Fibroblast of skin of right biceps (primary cell): ENCODE measurements around the gene DRC7.

Experiments
- DNase-seq: peaks from one replicate; pipeline ENCODE4 v3.0.0-alpha.2; 2013

Gene DRC7

DNA sequence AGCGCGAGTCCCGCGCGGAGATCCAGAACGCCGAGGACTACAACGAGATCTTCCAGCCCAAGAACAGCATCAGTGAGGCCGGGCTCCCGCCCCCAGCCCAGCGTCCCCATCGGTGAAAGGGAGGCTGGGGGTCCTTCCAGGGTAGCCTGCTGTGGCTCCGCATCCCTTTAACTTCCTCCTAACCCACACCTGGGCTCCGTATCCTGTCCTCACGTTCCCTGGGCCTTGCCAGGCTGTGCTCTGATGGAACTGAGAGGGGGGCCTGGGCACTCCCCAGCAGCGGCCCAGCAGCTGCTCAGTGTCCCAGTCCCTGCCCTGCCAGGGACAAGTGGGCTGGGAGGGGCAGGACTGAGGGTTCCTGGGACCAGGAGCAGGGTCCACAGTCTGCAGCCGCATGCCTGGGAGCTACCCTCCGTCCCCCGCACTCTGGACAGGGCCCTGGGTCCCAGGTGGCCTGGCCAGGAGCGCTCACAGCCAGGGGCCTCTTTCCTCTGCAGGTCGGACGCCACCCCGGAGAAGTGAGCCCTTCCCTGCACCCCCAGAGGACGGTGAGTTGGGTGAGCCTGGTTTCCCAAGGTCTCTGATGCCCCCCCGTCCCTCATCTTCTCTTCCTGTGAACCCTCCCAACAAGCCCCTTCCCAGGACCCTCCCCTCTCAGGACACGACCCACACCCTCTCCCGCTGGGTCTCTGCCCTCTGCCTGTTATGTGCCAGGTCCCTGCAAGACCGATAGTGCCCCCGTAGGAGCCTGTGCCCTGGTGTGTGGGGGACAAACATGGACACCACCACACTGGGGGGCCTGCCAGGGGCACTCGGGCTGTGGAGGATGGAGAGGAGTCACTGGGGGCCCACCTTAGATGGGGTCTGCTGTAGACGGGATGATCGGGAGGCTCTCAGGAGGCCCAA is 59.1 kb downstream of the DRC7 start:
- no peak for DNase-seq

DNA sequence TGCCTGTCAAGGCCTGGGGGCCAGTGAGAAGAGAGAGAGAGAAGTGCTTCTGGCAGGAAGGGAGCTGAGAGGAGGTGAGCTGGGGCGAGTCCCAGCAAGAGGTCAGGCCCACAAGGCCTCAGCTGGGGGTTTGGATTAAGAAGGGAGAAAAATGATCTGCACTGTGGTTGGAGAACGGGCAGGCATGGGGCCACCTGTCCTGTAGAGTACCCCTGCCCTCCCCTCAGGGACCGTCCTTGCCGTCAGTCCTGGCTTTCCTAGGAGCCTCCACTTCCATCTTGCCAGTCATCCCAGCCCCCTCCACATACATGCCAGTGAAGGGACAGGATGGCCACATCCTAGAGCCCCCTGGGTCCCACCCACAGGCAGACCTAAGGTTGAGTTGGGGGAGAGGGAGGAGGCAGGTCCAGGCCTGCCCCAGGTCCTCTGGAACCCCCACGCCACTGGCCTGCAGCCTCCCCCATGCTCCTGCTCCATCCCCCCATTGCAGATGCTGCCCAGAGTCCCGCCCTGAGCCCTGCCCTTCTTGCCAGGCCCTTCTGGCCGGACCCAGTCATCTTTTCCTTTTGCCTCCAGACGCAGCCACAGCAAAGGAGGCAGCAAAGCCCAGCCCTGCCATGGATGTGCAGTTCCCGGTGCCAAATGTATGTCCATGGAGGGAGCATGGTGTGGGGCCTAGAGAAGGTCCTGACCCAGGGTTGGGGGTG is 59.9 kb downstream of the DRC7 start:
- DNase-seq: no peak

DNA sequence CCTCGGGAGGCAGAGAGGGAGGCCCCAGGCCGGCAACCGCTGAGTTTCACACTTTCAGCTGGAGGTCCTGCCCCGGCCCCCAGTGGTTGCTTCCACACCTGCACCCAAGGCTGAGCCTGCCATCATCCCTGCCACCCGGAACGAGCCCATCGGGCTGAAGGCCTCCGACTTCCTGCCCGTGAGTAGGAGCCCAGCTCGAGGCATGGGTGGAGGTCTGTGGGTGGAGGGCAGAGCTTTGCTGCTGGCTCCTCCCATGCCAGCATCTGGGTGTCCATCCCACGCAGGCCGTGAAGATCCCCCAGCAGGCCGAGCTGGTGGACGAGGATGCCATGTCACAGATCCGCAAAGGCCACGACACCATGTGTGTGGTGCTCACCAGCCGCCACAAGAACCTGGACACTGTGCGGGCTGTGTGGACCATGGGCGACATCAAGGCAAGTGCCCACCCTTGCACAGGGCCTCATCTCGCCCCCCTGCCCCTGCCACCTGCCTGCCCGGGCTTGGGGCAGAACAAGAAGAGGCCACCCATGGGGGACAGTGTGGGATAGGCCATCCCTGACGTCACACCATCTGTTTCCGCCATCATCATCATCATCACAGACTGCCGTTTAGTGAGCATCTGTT is 60.6 kb downstream of the DRC7 start:
- no peak for DNase-seq

DNA sequence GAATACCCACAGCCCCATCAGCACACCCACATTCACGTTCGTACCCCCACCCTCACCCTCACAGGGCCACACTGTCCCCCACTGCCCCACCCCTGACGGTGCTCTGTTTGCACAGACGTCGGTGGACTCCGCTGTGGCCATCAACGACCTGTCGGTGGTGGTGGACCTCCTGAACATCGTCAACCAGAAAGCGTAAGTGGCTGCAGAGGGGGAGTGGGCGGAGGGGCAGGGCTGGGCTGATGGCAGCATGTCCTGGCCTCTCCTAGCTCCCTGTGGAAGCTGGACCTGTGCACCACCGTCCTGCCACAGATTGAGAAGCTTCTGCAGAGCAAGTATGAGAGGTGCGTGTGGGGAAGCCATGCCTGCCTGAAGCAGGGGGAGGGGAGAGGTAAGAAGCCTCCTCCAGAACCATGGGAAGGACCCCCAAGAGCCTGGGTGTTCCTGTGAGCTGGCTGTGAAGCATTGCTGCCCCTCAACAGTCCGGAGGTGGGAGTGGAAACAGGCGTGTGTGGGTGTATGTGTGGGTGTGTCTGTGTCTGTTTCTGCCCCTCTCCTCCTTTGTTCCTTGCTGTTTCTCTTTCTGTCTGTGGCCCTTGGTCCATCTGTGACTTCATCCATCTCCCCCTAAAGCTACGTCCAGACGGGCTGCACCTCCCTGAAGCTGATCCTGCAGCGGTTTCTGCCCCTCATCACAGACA is 61.3 kb downstream of the DRC7 start:
- no peak for DNase-seq

DNA sequence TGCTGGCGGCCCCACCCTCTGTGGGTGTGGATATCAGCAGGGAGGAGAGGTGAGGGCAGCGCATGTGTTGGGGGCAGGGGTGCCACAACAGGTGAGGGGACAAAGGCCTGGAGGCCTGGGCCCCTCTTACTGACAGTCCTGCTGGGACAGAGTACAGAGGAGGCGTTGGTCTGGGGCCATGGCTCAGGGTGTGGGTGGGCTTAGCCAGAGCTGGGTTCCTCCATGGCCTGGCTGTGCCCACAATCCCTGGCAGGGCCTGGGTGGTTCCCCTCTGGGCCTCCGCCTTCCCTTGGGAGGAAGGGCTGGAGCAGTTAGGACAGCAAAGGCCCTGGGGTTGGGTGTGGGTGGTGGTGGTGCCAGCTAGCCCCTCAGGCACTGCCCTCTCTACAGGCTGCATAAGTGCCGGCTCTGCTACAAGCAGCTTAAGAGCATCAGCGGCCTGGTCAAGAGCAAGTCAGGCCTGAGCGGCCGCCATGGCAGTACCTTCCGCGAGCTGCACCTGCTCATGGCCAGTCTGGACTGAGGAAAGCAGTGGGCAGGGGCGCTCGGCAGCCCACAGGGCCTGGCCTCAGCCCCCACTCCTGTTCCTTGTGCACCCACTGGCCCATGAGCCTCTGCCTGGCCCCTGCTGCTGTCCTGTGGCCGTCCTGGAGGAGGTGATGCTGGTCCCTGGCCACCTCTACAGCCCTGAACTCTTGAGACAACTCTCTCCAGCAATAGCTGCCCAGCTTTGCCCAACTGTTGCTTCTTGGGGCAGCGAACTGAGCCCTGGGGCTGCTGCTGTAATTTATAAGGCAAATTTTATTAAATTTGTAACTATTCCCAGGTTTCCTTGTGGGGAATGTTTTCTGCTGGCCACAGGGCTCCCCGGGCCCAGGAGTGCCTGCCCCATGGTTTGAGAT is 62.1 kb downstream of the DRC7 start:
- no peak for DNase-seq

DNA sequence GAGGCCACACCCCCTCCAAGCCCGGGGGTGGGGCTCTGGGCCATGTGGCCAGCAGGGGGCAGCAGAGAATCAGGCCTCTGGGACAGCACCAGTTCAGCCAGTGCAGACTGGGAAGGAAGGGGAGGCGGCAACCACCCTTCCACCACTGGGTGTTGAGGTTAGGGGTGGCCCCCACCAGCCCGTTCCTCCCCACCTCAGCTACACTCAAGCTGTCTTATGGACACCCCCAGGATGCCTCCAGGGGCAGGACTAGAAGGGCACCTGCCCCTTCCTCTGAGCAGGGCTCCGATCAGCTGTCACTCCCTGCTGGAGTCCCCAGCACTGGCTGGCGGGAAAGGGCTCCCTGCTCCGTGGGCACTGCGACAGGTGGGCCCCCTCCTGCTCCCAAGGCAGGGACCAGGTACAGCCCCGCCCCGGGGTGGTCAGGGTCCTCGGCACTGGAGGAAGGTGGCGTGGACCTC is 62.8 kb downstream of the DRC7 start:
- DNase-seq: peak; percentile 65

DNA sequence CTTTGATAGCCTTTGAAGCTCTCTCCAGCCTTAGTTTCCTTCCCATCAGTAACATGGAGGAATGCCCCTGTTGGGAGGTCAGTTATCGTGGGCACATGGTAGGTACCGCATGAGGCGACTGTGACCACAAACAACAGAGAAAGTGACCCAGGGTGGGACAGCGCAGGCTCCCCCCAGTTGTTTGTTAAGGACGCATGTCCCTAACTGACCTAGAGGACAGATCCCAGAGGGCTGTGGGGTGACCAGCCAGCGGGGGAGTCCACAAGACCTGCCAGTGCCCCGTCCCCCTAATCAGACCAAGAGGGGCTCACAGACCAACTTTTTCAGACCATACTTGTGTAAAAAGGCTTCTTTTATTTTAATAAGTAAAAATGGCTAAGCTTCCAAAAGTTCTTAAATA is 63.3 kb downstream of the DRC7 start:
- DNase-seq: no peak

DNA sequence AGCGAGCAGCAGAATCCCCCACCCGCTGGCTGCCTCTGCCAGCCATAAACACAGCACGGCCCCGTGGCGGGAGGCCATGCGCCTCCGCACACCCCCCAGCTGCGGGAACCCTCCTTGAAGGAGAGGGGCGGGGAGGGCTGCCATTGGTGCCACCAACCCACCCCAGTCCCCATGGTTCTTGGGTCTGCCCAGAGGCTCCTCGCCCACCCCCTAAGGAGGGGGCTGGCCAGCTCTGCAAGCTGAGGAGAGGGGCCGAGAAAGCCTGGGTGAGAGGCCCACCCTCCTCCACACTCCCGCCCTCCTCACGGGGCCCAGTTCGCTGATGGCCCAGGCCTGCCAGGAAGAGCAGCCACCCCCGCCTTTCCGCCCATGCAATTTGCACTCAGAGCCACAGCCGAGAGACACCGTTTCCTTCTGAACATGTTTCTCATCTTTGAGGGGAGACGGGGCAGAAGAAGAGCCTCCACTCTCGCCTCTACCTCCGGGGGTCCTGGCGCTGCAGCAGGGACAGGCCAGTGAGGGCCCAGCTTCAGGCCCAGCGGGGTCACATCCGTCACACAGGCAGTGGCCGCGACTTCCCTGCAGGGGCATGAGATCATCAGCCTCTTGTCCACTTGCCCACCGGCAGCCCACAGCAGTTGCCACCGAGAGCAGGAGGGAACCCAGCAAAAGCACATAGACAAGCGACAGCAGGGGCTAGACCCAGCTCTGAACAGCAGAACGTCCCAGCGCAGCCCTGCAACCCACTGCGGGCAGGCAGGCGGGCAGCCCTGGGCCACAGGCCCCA is 63.9 kb downstream of the DRC7 start:
- no peak for DNase-seq

DNA sequence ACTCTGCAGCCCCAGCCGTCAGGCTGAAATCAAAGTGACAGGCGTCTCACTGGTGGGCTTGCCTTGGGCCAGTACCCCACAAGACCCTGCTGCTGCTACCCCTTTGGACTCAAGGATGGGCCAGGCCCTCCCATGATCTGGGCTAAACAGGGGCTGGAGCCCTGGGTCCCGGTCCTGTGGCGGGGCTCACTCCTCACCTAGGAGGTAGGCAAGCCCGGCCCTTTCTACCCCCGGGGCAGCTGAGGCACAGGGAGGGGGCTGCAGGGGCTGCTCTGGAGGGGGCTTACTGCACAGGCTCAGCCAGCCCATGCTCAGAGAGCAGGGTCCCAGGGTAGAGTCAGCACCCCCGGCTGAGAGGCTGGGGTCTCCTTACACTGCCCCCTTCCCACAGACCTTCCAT is 64.5 kb downstream of the DRC7 start:
- DNase-seq: no peak

DNA sequence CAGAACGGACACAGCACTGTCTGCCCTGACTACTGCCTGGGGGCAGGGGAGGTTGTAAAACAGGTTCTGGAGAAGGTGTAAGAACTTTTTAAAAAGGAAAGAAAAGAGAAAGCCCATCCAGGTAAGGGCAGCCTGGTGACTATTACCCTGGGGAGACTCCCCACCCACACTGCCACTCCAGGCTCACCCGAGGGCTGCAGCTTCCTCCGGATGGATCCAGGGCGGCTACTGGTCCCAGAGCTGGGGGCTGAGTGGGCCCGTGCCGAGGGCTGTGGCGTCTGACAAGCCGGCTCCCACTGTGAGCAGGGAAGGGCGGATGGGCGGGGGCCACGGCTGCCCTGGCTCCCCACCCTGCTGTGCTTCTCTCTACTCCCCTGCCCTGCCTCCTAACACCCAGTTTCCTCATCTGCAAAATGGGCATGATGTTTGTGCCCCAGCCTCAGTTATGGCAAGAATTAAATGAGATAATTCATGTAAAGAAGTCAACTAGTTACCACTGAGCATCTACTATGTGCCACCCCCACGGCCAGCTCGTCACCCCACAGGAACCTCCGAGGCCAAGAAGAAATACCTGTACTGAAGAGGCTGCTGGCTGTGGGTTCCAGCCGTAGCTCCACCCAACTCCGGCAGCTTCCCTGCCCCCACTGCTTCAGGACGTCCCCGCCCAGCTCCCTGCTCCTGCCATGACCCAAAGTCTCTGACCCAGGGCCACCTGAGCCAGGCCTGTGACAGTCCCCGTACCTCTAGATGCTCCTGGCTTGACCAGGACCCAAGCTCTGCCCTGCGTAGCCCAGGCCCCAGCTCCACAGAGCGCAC is 65.1 kb downstream of the DRC7 start:
- DNase-seq: no peak

DNA sequence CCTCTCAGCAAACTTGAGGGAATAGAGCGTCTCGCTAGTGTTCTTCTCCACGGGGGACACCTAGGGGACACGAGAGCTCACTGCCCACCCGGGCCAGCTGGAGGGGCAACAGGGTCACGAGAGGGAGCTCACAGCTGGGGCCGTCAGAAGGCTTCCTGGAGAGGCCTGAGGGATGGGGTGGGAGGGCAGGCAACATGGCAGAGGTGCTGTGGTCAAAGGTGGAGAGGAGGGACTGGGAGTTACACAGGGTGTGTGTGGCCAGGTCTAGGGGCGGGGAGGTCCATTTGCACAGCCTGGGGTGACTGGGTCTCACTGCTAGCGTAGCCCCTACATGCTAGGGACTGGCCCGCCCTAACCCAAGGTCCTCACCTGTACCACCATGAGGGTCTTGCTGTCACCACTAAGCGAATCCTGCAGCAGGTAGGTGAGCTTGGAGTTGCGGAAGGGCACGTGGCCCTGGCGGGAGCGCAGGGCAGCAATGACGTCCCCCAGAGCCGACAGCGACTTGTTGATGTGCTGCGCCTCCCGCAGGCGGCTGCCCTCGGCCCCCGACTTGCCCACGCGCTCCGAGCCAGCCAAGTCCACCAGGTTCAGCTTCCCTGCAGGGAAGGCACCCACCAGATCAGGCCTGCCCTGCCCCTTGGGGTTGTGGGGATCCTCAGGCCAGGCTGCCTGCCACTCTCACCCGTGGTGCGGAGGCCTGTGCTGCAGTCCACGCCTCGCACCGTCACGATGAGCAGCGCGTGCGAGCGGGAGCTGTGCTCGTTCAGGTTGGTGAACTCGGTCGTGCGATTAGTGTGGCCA is 66.0 kb downstream of the DRC7 start:
- DNase-seq: no peak

DNA sequence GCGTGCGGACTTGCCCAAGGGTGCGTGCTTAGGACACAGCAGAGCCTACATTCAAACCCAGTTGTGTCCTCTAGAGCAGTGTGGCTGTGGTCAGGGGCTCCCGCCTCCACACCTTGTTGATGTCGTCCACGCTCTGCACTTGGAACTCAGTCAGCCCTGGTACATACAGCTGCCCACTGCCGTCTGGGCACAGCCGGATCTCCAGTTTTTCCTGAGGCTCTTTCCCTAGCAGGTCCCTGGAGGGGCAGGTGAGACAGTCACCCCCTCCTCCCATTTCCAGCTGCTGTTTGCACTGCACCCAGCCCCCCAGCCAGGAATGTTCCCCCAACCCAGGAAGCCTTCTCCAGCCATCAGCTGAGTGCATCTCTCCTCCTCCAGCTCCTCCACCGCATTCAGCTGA is 66.7 kb downstream of the DRC7 start:
- DNase-seq: no peak

DNA sequence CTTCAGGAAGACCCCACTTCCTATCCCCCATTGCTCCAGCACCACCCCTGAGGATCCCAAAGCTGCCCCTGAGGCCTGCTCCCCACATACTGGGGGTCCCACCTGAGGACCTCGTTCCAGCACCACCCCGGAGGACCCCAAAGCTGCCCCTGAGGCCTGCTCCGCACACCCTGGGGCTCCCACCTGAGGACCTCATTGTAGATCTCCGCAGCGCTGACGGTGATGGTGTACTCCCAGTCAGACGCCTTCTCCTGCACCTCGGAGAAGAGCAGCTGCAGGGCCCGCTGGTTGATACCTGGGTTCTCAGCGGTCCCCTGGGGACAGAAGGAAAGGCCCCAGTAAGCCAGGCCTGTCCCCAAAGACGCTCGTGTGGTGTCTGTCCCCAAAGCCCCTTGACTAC is 67.4 kb downstream of the DRC7 start:
- no peak for DNase-seq

DNA sequence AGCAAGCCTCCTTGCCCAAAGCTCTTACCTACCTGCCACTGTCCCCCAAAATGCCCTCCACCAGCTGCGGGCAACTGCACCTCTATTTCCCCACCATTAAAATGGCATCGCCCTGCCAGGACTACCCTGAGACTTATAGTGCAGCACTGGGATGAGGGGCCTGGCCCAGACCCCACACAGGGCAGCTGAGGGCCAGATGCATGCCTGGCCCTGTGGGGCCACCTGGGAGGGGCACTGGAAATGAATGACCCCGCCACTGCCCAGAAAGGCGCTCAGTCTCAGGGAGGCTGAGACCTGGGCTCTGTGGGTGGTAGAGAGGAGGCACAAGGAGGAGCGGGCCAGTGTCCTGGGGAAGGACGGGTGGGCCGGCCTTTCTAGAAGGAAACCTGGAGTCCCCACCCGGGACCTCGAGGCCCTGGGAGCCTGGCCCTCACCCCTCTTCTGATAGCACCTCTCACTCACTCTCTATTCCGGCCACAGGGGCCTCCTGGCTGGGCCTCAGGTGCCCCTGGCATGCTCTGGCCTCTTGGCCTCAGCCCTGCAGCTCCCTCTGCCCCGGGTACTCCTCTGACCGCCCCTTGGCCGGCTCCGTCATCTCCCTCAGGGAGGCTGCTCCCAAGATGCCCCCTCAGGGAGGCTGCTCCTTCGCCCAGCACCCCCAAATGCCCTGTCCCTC is 67.9 kb downstream of the DRC7 start:
- no peak for DNase-seq

DNA sequence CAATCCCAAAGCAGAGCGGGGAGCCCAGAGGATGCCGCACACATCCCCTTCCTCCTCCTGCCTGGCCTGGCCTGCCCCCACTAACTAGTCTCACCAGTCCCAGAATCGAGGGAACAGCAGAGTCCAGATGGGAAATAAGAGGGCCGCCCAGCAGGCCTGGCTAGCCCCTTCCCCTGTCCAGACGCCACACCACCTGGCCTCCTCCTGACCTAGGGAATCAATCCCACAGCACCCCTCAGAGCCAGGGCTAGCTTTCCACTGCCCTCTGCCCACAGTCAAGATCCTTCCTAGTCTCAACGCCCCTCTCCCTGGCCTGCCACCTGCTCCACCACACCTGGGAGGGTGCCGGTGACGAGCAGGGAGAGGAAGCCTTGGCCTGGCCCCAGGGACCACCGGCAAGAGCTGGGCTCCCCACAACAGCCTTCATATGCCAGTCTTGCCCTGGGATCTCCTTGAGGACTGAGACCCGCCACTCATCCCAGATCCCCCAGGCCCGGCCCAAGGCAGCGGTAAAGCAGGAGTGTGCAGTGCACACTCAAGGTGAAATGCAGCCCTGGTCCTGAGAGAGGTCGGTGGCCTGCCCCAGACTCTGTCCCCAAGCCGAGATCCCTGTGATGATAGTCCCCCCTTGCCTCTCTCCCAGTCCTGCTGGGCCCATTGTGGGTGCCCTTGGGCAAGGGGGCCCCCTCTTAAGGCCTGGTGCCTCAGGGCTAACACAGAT is 68.8 kb downstream of the DRC7 start:
- no peak for DNase-seq

DNA sequence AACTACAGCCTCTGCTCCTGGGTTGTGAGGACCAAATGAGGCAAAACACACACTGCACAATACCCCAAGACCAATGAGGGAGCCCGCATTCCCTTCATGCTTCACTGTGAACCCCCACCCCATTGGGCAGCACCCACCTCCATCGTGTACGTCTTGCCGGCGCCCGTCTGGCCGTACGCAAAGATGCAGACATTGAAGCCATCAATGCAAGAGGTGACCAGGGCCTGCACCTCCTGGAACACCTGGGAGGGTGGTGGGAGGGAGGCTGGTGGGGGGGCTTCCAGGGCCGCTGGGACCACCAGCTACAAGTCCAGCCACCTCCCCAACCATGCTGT is 69.4 kb downstream of the DRC7 start:
- DNase-seq: no peak

DNA sequence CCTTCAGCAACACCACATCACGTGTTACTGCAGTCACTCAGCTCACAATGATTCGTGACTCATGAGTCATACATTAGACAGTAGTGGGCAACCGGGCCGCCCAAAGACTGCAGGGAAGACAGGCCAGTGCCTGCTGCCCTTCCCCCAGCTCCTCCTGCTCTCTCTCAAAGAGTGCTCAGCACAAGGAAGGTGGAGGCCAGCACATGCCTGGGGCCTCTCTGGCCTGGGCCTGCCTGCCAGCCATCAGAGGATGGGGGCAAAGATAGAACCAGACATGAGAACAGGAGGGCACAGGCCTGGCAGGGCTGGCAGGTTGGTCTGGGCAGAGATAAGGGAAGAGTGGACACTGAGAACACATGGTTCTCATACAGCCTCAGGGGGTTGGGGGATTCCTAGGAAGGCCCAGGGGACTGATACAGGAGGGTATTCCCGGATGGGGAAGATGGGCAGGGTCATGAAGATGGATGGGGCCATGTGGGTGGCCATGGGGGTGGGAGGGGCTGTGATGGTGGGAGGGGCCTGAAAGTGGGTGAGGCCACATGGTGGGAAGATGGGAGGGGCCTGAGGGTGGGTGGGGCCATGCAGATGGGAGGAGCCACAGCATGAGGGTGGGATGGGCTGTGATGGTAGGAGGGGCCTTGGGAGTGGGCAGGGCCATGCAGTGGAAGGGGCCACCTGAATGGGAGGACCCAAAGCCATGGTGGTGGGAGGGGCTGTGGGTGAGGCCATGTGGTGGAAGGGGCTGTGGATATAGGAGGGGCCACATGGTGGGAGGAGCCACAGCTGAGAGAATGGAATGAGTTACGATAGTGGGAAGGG is 69.9 kb downstream of the DRC7 start:
- DNase-seq: peak; percentile 90
